ENCODE data around the gene TCL1A. TPM values are rescaled to one million over a fixed set of nuclear protein-coding genes. Genes with fewer than 3 reads are reported as not detected.

Gene TCL1A
- total RNA-seq, 1 experiment from 2014 or later: not detected

DNA sequence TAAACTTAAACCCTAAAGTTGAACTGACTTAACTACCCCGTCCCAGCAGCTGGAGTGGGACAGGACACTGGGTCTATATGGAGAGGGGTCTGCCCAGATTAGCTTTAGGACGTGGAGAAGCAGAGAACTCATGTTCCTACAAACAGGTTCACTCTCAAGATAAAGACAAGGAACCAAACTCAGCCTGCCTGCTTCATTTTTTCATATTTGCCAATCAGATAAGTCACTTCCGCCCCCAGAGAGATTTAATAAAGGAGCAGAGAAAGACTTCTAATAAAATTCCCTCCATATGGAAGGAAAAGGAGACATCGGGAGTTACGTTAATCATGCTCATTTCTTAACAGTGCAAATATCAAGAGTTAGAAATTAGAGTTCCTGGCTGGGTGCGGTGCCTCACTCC, 42.2 kb upstream of the TCL1A start:
- Histone ChIP-seq H3K27ac (ENCODE audit: low read length) (no peak overlapping the region), H3K4me1 (ENCODE audit: control insufficient read depth, insufficient read depth, low read length) (no peaks in the 10 kb centered on the region), H3K9me3 (ENCODE audit: control insufficient read depth, insufficient read depth, low read depth, low read length) (no peaks in the 10 kb centered on the region), H3K36me3 (ENCODE audit: control insufficient read depth, insufficient read depth, low read length) (no peaks in the 10 kb centered on the region), H3K27me3 (ENCODE audit: control insufficient read depth, insufficient read depth, low read length) (no peaks in the 10 kb centered on the region; the same call in 1 of the 2 replicates), H3K4me3 (ENCODE audit: low read depth in 2 of 2, low read length in 2 of 2) (no peak overlapping the region)
- in situ Hi-C loops (cut with HindIII; ENCODE audit: low pct_unique_long_range_greater_than_20kb, low sequenced_read_pairs): no loop called here
- CTCF ChIA-PET: no interaction called here
- intact Hi-C loops (cut with micrococcal nuclease; ENCODE audit: unreplicated experiment): no loop called here
- no peak for ATAC-seq
- no TSS peak for BruUV-seq (replicated peaks)
- POLR2A ChIA-PET: interaction anchor here (0.6 kb wide), 1 partner anchor 434 kb away, joined by 3 read pairs; no protein-coding TSS in a partner anchor
- TF ChIP-seq TCF7L2 (IDR thresholded peaks at IDR 0.05; ENCODE audit: low read depth, low read length): no peak
- no peak for TF ChIP-seq POLR2AphosphoS5 (IDR thresholded peaks at IDR 0.05; ENCODE audit: low read depth, low read length)
- no peak for TF ChIP-seq REST (IDR thresholded peaks at IDR 0.05; ENCODE audit: insufficient read depth in 1 of 2, low read depth in 2 of 2, low read length in 1 of 2)
- TF ChIP-seq, protein P1, sequence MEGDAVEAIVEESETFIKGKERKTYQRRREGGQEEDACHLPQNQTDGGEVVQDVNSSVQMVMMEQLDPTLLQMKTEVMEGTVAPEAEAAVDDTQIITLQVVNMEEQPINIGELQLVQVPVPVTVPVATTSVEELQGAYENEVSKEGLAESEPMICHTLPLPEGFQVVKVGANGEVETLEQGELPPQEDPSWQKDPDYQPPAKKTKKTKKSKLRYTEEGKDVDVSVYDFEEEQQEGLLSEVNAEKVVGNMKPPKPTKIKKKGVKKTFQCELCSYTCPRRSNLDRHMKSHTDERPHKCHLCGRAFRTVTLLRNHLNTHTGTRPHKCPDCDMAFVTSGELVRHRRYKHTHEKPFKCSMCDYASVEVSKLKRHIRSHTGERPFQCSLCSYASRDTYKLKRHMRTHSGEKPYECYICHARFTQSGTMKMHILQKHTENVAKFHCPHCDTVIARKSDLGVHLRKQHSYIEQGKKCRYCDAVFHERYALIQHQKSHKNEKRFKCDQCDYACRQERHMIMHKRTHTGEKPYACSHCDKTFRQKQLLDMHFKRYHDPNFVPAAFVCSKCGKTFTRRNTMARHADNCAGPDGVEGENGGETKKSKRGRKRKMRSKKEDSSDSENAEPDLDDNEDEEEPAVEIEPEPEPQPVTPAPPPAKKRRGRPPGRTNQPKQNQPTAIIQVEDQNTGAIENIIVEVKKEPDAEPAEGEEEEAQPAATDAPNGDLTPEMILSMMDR (IDR thresholded peaks at IDR 0.05): no peak
- TF ChIP-seq SIN3A (IDR thresholded peaks at IDR 0.05; ENCODE audit: borderline replicate concordance, insufficient read depth, low read depth, low read length): no peak
- no peak for DNase-seq (ENCODE audit: low read depth, low spot score)

DNA sequence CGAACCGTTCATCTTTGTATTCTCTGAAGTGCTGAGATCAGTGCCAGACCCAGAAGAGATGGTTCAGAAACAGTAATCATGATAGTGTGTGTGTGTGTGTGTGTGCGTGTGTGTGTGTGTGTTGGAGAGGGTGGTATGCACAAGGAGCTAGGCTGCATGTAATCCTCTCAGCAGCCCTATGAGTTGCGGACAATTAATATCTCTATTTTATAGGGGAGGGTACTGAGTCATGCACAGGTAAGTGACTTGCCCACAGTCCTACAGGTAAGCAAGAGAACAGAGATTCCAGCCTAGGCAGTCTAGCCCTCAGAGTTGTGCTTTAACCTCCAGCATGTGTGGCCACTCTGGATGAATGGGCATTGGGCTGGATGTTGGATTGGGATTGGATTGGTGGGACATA, 27.9 kb upstream of the TCL1A start:
- no peak for ATAC-seq
- TF ChIP-seq REST (IDR thresholded peaks at IDR 0.05; ENCODE audit: insufficient read depth in 1 of 2, low read depth in 2 of 2, low read length in 1 of 2) (no peak), SIN3A (IDR thresholded peaks at IDR 0.05; ENCODE audit: borderline replicate concordance, insufficient read depth, low read depth, low read length) (no peak), POLR2AphosphoS5 (IDR thresholded peaks at IDR 0.05; ENCODE audit: low read depth, low read length) (no peak), TCF7L2 (IDR thresholded peaks at IDR 0.05; ENCODE audit: low read depth, low read length) (no peak)
- TF ChIP-seq, protein P1 (IDR thresholded peaks at IDR 0.05): no peak
- no TSS peak for BruUV-seq (replicated peaks)
- ChIA-PET CTCF (no interaction called here), POLR2A (no interaction called here)
- Histone ChIP-seq H3K4me1 (ENCODE audit: control insufficient read depth, insufficient read depth, low read length) (no peaks in the 10 kb centered on the region), H3K27ac (ENCODE audit: low read length) (no peak overlapping the region), H3K4me3 (ENCODE audit: low read depth in 2 of 2, low read length in 2 of 2) (no peak overlapping the region), H3K36me3 (ENCODE audit: control insufficient read depth, insufficient read depth, low read length) (no peaks in the 10 kb centered on the region), H3K9me3 (ENCODE audit: control insufficient read depth, insufficient read depth, low read depth, low read length) (no peaks in the 10 kb centered on the region), H3K27me3 (ENCODE audit: control insufficient read depth, insufficient read depth, low read length) (no peaks in the 10 kb centered on the region)
- intact Hi-C loops (cut with micrococcal nuclease; ENCODE audit: unreplicated experiment): no loop called here
- DNase-seq (ENCODE audit: low read depth, low spot score): no peak
- in situ Hi-C loops (cut with HindIII; ENCODE audit: low pct_unique_long_range_greater_than_20kb, low sequenced_read_pairs): no loop called here

Data from Panc1 (cell line).